GM12878 (cell line): ENCODE data around the gene PPP3CA. TPM values are rescaled to one million over a fixed set of nuclear protein-coding genes. Genes with fewer than 3 reads are reported as not detected.

Experiments used
- BHLHE40 ChIP-seq, 2 experiments: fragments of 450-650 bp in 1 of 2; IDR thresholded peaks; 2 replicates each; pipeline ENCODE4 v1.6.1; 2011 to 2017; ENCODE audit warnings: low read depth in 2 of 2, borderline replicate concordance in 1 of 2, improper control_type of control experiment in 1 of 2, low read length in 1 of 2, mild to moderate bottlenecking in 1 of 2
- EP300 ChIP-seq, 2 experiments: fragments of 150-350 bp in 1 of 2; IDR thresholded peaks; 2 replicates each; pipeline ENCODE4 v1.6.1; 2011 to 2012; ENCODE audit warnings: low read depth in 2 of 2, low read length in 2 of 2, borderline replicate concordance in 1 of 2, improper control_type of control experiment in 1 of 2, inconsistent platforms in 1 of 2; ENCODE audit not compliant: control insufficient read depth in 1 of 2
- HCFC1 ChIP-seq: fragments of 150-350 bp; IDR thresholded peaks from 2 replicates; pipeline ENCODE4 v1.6.1; 2014; ENCODE audit warnings: low read length
- HDGF ChIP-seq: fragments of 450-650 bp; IDR thresholded peaks from 2 replicates; pipeline ENCODE4 v1.6.1; 2016; ENCODE audit warnings: antibody characterized with exemption
- IRF4 ChIP-seq: IDR thresholded peaks from 2 replicates; pipeline ENCODE4 v1.6.1; 2011; ENCODE audit warnings: low read depth, low read length
- MEF2B ChIP-seq: fragments of 450-650 bp; IDR thresholded peaks from 2 replicates; pipeline ENCODE4 v1.6.1; 2018; ENCODE audit warnings: mild to moderate bottlenecking, moderate library complexity; ENCODE audit not compliant: partially characterized antibody, poor library complexity, severe bottlenecking
- MTA2 ChIP-seq: fragments of 450-650 bp; IDR thresholded peaks from 2 replicates; pipeline ENCODE4 v1.6.1; 2016; ENCODE audit warnings: low read depth, mild to moderate bottlenecking, moderate library complexity
- RELA ChIP-seq: fragments of 450-650 bp; IDR thresholded peaks from 2 replicates; pipeline ENCODE4 v1.8.0; 2014; ENCODE audit warnings: borderline replicate concordance; ENCODE audit not compliant: partially characterized antibody
- SP1 ChIP-seq: IDR thresholded peaks from one replicate; pipeline ENCODE4 v1.6.1; 2011; ENCODE audit warnings: low read depth, low read length
- SPI1 ChIP-seq: IDR thresholded peaks from 2 replicates; pipeline ENCODE4 v1.6.1; 2011; ENCODE audit warnings: low read depth, mild to moderate bottlenecking, low read length, moderate library complexity, borderline replicate concordance; ENCODE audit not compliant: insufficient read depth
- SREBF2 ChIP-seq: IDR thresholded peaks from 2 replicates; pipeline ENCODE4 v1.6.1; 2012; ENCODE audit warnings: mild to moderate bottlenecking, low read length
- SUPT20H ChIP-seq: IDR thresholded peaks from 2 replicates; pipeline ENCODE4 v1.6.1; 2011; ENCODE audit warnings: low read depth, mild to moderate bottlenecking, low read length, moderate library complexity, borderline replicate concordance; ENCODE audit not compliant: control insufficient read depth
- TCF3 ChIP-seq: IDR thresholded peaks from 2 replicates; pipeline ENCODE4 v1.6.1; 2012; ENCODE audit warnings: low read depth, mild to moderate bottlenecking, low read length, borderline replicate concordance; ENCODE audit not compliant: insufficient read depth
- ZNF217 ChIP-seq: fragments of 450-650 bp; IDR thresholded peaks from 2 replicates; pipeline ENCODE4 v1.6.1; 2017; ENCODE audit warnings: antibody characterized with exemption, mild to moderate bottlenecking
- ZNF384 ChIP-seq: IDR thresholded peaks from 2 replicates; pipeline ENCODE4 v1.6.1; 2012; ENCODE audit warnings: low read depth, mild to moderate bottlenecking, low read length, improper control_type of control experiment, borderline replicate concordance
- polyA plus RNA-seq, 11 experiments: library from polyadenylated mRNA; depleted of rRNA in 4 of 11; unstranded in 6 of 11; stranded (reverse) in 5 of 11; fragments of >200 nt; fragmentation: Nextera tagmentation in 4 of 11; fragmentation: Illumina TruSeq in 1 of 11; extraction: Ambion mirVana in 4 of 11; extraction: Trizol in 1 of 11; gene quantifications; 1 replicate in 1 of 11; 2 replicates in 10 of 11; pipeline versions ENCODE4 v1.2.1 to v1.2.3, GENCODE V29; 2011 to 2016; ENCODE audit warnings: inconsistent platforms in 2 of 11, missing spikeins in 2 of 11, low read depth in 1 of 11
- total RNA-seq, 4 experiments: library from RNA; depleted of rRNA in 3 of 4; stranded (reverse); fragments of >200 nt in 3 of 4; fragmentation: Illumina TruSeq in 1 of 4; extraction: Trizol in 1 of 4; gene quantifications; 2 replicates each; pipeline versions ENCODE4 v1.2.1 to v1.2.3, GENCODE V29; 2013 to 2021
- TF ChIP-seq, protein P1 (sequence below): IDR thresholded peaks from 2 replicates; pipeline ENCODE4 v1.6.1; 2011; ENCODE audit warnings: mild to moderate bottlenecking, low read depth, low read length, moderate library complexity; ENCODE audit not compliant: insufficient replicate concordance
- TF ChIP-seq, protein P2 (sequence below): fragments of 450-650 bp; formaldehyde crosslinking; IDR thresholded peaks from 2 replicates; pipeline ENCODE4 v1.4.0; 2022; ENCODE audit warnings: mild to moderate bottlenecking, moderate library complexity
- TF ChIP-seq, protein P3 (sequence below): IDR thresholded peaks from 2 replicates; pipeline ENCODE4 v1.6.1; 2011; ENCODE audit warnings: borderline replicate concordance, low read depth, mild to moderate bottlenecking, moderate library complexity, low read length; ENCODE audit not compliant: insufficient read depth, poor library complexity, severe bottlenecking
- TF ChIP-seq, protein P4 (sequence below): fragments of 450-650 bp; IDR thresholded peaks from 2 replicates; pipeline ENCODE4 v1.6.1; 2018; ENCODE audit warnings: borderline replicate concordance, mild to moderate bottlenecking; ENCODE audit not compliant: partially characterized antibody

The PPP3CA gene
- total and polyA plus RNA-seq, 10 of the 15 experiments (the other 5 are each of a cell fraction or from before 2014, with no cell fraction given), result 0.33 to 9.0 (median 1.0) TPM

DNA sequence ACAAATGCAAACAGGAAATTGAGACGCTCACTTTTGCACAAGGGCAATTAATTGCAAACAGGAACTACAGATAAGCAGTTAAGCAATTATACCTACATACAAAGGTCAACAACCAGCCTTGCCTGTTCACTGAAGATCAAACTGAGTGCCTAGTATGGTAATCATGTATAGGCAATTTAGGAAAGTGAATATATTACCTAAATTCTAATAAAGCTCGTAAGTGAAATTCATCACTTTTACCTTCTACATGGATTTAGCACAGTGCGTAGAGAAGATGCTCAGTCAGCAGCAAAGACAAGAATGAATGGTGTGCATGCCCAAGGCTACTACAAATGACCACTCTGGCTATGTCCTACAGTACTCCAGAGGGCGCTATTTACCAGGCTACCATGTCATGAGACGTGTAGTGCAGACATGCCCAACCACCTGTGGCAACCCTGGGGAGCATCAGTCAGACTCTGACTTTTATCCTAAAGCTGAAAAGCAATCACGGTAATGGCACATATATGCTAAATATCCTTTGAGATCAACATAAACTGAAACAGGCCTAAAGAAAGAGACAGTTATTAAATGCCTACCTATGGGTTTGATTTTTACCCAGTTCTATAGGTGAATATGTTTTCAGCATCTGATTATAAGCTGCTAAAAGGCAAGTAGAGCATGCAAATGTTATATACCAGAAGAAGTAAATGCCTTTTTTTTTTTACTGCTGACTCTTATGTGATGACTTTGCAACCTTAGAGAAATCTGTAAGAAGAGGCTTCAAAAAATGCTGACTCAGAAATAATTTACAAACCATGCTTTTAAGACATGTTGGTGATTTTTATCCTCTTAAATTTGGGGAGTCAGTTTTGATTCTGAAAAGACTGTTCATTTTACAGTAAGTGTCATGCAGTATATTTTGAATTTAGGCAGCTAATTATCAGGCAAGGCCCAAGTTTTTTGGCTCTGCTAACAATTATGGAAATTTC, 178.0 kb downstream of the PPP3CA start (continued):
- TF ChIP-seq MEF2B (no peak), MTA2 (no peak), BHLHE40 (IDR thresholded peaks at IDR 0.05; ENCODE audit: borderline replicate concordance in 1 of 2, low read depth in 2 of 2, low read length in 1 of 2) (no peak), RELA (no peak), HDGF (no peak), ZNF217 (no peak), SREBF2 (no peak), TCF3 (peak; percentile 56; the same call in 1 of the 2 replicates), HCFC1 (no peak), SUPT20H (no peak), IRF4 (peak; percentile 77; the same call in 1 of the 2 replicates), SP1 (no peak), SPI1 (no peak), ZNF384 (no peak), EP300 (IDR thresholded peaks at IDR 0.05; ENCODE audit: borderline replicate concordance in 1 of 2, control insufficient read depth in 1 of 2, low read depth in 2 of 2, low read length in 2 of 2) (no peak)
- TF ChIP-seq, protein P1, sequence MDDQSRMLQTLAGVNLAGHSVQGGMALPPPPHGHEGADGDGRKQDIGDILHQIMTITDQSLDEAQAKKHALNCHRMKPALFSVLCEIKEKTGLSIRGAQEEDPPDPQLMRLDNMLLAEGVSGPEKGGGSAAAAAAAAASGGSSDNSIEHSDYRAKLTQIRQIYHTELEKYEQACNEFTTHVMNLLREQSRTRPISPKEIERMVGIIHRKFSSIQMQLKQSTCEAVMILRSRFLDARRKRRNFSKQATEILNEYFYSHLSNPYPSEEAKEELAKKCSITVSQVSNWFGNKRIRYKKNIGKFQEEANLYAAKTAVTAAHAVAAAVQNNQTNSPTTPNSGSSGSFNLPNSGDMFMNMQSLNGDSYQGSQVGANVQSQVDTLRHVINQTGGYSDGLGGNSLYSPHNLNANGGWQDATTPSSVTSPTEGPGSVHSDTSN, result no peak
- TF ChIP-seq, protein P2, sequence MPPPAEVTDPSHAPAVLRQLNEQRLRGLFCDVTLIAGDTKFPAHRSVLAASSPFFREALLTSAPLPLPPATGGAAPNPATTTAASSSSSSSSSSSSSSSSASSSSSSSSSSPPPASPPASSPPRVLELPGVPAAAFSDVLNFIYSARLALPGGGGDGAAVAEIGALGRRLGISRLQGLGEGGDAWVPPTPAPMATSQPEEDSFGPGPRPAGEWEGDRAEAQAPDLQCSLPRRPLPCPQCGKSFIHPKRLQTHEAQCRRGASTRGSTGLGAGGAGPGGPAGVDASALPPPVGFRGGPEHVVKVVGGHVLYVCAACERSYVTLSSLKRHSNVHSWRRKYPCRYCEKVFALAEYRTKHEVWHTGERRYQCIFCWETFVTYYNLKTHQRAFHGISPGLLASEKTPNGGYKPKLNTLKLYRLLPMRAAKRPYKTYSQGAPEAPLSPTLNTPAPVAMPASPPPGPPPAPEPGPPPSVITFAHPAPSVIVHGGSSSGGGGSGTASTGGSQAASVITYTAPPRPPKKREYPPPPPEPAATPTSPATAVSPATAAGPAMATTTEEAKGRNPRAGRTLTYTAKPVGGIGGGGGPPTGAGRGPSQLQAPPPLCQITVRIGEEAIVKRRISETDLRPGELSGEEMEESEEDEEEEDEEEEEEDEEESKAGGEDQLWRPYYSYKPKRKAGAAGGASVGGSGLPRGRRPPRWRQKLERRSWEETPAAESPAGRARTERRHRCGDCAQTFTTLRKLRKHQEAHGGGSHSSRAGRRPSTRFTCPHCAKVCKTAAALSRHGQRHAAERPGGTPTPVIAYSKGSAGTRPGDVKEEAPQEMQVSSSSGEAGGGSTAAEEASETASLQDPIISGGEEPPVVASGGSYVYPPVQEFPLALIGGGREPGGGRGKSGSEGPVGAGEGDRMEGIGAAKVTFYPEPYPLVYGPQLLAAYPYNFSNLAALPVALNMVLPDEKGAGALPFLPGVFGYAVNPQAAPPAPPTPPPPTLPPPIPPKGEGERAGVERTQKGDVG, result no peak
- TF ChIP-seq, protein P3, sequence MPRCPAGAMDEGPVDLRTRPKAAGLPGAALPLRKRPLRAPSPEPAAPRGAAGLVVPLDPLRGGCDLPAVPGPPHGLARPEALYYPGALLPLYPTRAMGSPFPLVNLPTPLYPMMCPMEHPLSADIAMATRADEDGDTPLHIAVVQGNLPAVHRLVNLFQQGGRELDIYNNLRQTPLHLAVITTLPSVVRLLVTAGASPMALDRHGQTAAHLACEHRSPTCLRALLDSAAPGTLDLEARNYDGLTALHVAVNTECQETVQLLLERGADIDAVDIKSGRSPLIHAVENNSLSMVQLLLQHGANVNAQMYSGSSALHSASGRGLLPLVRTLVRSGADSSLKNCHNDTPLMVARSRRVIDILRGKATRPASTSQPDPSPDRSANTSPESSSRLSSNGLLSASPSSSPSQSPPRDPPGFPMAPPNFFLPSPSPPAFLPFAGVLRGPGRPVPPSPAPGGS, result no peak
- TF ChIP-seq, protein P4, sequence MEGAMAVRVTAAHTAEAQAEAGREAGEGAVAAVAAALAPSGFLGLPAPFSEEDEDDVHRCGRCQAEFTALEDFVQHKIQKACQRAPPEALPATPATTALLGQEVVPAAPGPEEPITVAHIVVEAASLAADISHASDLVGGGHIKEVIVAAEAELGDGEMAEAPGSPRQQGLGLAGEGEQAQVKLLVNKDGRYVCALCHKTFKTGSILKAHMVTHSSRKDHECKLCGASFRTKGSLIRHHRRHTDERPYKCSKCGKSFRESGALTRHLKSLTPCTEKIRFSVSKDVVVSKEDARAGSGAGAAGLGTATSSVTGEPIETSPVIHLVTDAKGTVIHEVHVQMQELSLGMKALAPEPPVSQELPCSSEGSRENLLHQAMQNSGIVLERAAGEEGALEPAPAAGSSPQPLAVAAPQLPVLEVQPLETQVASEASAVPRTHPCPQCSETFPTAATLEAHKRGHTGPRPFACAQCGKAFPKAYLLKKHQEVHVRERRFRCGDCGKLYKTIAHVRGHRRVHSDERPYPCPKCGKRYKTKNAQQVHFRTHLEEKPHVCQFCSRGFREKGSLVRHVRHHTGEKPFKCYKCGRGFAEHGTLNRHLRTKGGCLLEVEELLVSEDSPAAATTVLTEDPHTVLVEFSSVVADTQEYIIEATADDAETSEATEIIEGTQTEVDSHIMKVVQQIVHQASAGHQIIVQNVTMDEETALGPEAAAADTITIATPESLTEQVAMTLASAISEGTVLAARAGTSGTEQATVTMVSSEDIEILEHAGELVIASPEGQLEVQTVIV, result no peak
